SU-DHL-6 (cell line): ENCODE measurements around the gene HOTAIR.

Experiments used
- EZH2phosphoT487 ChIP-seq: fragments of 200-600 bp; sonication (generic), shearing (Covaris generic); conservative IDR thresholded peaks from 2 replicates; pipeline ENCODE4 v1.6.1; 2018; ENCODE audit warnings: mild to moderate bottlenecking, antibody characterized with exemption, low read length, moderate library complexity, mixed read lengths
- TF ChIP-seq, protein P1 (sequence below): fragments of 200-600 bp; sonication (generic); IDR thresholded peaks from one replicate; pipeline ENCODE4 v1.5.1; 2017; ENCODE audit warnings: antibody characterized with exemption, mild to moderate bottlenecking, low read length, moderate library complexity; ENCODE audit not compliant: insufficient read depth, poor library complexity, severe bottlenecking

DNA sequence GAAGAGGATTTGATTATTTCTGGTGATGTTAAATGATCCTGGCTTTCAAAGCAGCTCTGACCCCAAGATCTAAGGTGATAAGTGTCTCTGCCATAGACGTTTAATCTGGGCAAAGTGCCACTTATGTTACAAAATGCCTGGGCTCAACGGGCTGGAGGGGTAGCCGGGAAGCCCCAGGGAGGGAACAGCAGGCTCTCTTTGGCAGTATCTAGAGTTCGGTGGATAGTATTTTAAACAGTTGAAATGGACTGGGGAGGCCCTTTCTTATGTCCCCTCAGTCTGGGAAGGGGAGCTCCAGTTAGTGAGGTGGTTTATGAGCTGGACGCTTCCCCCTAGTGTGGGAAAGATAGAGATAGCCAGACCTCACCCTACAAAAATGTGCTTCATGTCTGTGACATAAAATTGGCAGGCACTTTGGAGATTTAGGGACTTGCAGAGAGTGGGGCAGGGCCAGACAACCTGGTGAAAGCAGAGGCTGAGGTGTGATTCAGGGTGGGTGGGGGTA is 7.3 kb downstream of the HOTAIR start:
- TF ChIP-seq, protein P1, sequence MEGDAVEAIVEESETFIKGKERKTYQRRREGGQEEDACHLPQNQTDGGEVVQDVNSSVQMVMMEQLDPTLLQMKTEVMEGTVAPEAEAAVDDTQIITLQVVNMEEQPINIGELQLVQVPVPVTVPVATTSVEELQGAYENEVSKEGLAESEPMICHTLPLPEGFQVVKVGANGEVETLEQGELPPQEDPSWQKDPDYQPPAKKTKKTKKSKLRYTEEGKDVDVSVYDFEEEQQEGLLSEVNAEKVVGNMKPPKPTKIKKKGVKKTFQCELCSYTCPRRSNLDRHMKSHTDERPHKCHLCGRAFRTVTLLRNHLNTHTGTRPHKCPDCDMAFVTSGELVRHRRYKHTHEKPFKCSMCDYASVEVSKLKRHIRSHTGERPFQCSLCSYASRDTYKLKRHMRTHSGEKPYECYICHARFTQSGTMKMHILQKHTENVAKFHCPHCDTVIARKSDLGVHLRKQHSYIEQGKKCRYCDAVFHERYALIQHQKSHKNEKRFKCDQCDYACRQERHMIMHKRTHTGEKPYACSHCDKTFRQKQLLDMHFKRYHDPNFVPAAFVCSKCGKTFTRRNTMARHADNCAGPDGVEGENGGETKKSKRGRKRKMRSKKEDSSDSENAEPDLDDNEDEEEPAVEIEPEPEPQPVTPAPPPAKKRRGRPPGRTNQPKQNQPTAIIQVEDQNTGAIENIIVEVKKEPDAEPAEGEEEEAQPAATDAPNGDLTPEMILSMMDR, result no peak
- TF ChIP-seq EZH2phosphoT487, result no peak
